NB4 (cell line): ENCODE data around the gene CLDN6.

Experiments used
- DNase-seq: peaks from one replicate; pipeline ENCODE4 v3.0.0; 2010; ENCODE audit warnings: low read depth
- H3K4me3 ChIP-seq: one replicate; pipeline ENCODE4 v1.5.1; 2011; ENCODE audit warnings: mild to moderate bottlenecking, low read depth, low read length, moderate library complexity
- CTCF ChIP-seq: IDR thresholded peaks from one replicate; pipeline ENCODE4 v1.5.1; 2012; ENCODE audit warnings: low read depth, low read length
- MYC ChIP-seq: IDR thresholded peaks from 2 replicates; pipeline ENCODE4 v1.6.1; 2011; ENCODE audit warnings: low read depth, low read length
- POLR2A ChIP-seq: IDR thresholded peaks from 2 replicates; pipeline ENCODE4 v1.6.1; 2011; ENCODE audit warnings: mild to moderate bottlenecking; ENCODE audit not compliant: insufficient read length; ENCODE audit errors: extremely low read depth
- TF ChIP-seq, protein P1 (sequence below): IDR thresholded peaks from 2 replicates; pipeline ENCODE4 v1.6.1; 2011; ENCODE audit warnings: low read depth, low read length

The CLDN6 gene

DNA sequence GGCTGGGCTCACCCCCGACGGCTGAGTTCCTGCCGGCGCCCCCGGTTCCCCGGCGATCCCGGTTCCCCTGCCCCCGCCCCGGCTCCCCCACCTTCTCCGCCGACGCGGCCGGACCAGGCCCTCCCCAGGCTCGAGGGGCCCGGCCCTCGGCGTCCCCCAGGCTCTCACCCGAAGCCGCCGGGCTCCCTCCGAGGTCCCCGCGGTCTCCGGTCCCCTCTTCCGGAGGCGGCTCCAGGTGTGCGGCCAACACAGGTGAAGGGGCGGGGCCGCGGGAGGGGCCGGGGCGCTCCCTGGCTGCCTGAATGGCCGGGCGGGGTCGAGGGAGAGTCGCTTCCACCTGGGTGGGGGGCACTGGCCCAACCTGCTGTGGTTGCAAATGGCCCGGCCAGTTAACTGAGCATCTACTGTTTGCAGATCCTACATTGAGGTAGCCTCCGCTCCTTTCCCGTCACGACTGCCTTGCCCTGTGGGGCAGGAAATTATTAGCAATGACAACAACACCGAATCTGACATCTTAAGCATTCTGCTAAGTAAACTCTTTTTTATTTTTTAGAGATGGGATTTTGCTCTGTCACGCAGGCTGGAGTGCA lies 18.8 kb upstream of the CLDN6 start, which contains the start of gene BICDL2:
Gene BICDL2 (minus strand): TSS at position 219 of the 590 bp plus-strand sequence. CDS start 1,448 bp downstream, outside the sequence.
- no peak within 1 kb of the TSS for H3K4me3 ChIP-seq

GRCh38 chr16:3035972-3036725 lies 18.2 kb upstream of the CLDN6 start:
- TF ChIP-seq MYC (no peak), POLR2A (no peak), CTCF (no peak)
- TF ChIP-seq, protein P1, sequence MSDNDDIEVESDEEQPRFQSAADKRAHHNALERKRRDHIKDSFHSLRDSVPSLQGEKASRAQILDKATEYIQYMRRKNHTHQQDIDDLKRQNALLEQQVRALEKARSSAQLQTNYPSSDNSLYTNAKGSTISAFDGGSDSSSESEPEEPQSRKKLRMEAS: no peak
- no peak for DNase-seq
- H3K4me3 ChIP-seq: no peak overlapping the region

More for the DNA sequence above, 18.8 kb upstream of the CLDN6 start, which contains the start of gene BICDL2:
- DNase-seq: no peak
- TF ChIP-seq, protein P1: no peak
- TF ChIP-seq MYC (no peak), POLR2A (no peak), CTCF (no peak)

GRCh38 chr16:3035289-3035971 lies 17.4 kb upstream of the CLDN6 start:
- no peak overlapping the region for H3K4me3 ChIP-seq
- DNase-seq: no peak
- TF ChIP-seq CTCF: no peak
- TF ChIP-seq, protein P1: no peak

GRCh38 chr16:3032624-3033023 lies 14.6 kb upstream of the CLDN6 start:
- no peak overlapping the region for H3K4me3 ChIP-seq
- TF ChIP-seq POLR2A: no peak
- DNase-seq: no peak

DNA sequence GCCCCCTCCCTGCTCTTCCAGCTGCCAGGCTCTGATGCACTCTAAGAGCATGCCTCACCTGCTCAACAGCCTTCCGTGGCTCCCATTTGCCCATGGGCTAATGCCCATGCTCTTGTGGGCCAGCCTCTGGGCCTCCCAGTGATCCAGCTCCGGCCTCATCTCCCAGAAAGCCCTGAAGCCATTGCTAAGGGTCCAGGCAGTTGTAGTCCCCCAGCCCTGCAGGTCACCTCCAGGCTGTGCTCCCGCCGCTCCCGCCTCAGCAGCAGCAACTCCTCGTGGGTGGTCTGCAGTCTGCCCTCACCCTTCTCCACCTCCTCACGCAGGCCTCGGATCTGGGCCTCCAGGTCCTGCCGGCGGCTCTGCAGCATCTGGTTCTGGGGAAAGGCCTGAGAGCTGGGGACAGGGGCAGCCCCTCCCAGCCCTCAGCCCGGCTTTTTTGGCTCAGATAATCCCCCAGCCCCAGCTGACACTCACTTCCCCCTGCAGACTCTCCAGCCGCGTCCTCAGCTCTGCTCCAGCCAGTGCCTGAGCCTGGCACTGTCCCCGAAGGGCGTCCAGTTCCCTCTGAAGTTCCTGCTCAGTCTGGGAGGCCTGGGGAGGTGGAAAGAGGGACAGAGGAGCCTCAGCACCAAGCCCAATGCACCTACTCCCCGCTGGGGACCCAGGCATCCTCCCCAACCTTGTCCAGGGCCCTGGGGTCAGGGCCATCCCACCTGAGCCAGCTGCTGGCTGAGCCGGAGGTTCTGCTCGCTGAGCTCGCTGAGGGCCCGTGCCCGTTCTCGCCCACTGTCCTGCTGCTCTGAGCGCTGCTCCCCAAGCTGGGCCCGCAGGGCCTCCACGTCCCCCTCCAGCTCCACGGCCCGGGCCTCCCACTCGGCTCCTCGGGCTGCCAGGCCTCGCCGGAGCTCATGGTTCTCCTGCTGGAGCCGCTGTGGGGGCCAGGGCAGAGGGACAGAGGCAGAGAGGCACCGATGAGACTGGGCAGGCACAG lies 12.5 kb upstream of the CLDN6 start:
- TF ChIP-seq, protein P1: no peak
- TF ChIP-seq POLR2A: no peak
- TF ChIP-seq MYC: no peak
- TF ChIP-seq CTCF: no peak
- DNase-seq: no peak
- no peak overlapping the region for H3K4me3 ChIP-seq
